Measurements from ENCODE around the gene TEX12.

Gene TEX12

GRCh38 chr11:112215621-112216020 is 48.4 kb downstream of the TEX12 start:
- no peak for DNase-seq

- DNase-seq = no peak
Measured at GRCh38 chr11:112216561-112217105, 49.5 kb downstream of the TEX12 start.

GRCh38 chr11:112219476-112220232 is 52.5 kb downstream of the TEX12 start:
- peak; percentile 49 for DNase-seq

- DNase-seq = no peak
Measured at GRCh38 chr11:112221274-112221835, 54.2 kb downstream of the TEX12 start.

Measured in NCI-H1105 (cell line).